HG03342 (cell line): Measurements from ENCODE around the gene ADH6.
A peak's percentile ranks its signal among the peaks of the same experiment; 100 is the strongest.
"Not testable (repeated sequence)": the region's sequence is repeated elsewhere in the genome, so short reads cannot be mapped to it uniquely, and the experiment has no call there.

Source experiments
- ATAC-seq: cut with Tn5 transposase; IDR thresholded peaks from one replicate; pipeline ENCODE4 v1.9.1; 2021; ENCODE audit warnings: mild to moderate bottlenecking, moderate library complexity; ENCODE audit not compliant: unreplicated experiment

The ADH6 gene

DNA sequence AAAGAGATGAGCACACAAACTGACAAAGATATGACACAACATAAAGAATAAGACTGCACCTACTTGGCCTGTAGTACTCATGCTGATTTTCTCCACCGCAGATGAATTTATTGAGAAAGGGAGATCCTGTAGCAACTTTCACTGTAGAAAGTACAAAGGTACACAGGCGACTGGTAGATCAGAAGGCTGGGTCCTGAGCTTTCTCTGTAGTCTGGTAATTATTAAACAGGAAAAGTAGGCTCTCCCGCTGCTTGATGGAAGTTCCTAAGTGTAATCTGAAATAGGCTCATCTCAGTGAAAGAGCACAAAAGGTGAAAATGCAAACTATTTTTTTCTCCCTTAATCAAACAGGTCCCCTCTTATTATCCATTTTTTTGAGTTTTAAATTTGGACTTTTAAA is at the start of gene ADH6:
ADH6 (minus strand) TSS at position 175 of the 400 bp plus-strand sequence; CDS start at position 81, 94 bp downstream.
- no peak for ATAC-seq

DNA sequence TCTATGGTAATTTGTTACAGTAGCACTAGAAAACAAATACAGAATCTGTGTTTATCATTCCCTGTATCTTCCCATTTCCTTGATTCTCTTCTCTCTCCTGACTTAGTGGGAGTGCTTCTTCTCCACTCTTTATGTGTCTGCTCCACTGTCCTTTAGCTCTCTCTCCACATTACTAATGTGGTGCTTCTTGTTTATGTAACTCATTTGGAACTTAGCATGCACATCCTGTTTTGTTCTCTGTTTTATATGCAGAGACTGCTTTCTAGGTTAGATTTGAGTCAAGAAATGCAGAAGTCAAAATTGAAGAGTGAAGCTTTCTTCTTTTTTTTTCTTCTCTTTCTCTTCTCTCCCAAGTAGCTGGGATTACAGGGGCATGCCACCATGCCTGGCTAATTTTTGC is 45.9 kb upstream of the ADH6 start:
- ATAC-seq: no peak

DNA sequence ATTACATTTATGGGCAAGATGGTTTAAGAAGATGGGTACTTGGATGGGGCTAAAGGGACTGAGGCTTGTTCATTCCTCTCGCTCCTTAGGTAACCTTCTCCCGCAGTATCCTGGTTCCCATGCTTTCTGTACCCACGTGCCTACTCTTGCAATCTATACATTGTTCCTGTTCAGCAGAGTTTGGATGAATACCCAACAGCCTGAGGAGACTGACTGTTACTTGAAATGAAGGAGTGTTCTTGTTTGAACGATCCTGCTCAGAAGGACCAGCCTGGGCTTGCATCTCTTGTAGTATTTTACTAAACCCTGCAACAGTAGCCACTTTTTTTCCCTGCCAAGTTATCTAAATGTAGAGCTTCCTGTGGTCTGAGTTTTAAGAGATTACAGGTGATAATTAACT is 33.7 kb upstream of the ADH6 start:
- ATAC-seq: no peak

DNA sequence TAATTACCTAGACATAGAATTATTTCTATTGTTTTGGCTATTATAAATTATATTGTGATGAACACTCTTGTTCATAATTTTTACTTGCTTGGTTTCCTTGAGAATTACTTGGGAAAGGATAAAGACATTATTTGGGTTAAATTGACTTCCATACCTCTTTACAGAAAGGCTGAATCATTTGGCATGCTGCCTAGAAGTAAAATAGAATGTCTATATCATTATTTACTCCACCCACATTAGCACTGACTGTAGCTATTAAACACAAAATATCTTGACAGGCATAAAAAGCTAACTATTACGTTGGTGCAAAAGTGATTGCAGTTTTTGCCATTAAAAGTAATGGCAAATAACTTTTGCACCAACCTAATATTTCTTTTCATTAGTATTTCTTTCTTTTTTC is 29.7 kb upstream of the ADH6 start:
- ATAC-seq: no peak

DNA sequence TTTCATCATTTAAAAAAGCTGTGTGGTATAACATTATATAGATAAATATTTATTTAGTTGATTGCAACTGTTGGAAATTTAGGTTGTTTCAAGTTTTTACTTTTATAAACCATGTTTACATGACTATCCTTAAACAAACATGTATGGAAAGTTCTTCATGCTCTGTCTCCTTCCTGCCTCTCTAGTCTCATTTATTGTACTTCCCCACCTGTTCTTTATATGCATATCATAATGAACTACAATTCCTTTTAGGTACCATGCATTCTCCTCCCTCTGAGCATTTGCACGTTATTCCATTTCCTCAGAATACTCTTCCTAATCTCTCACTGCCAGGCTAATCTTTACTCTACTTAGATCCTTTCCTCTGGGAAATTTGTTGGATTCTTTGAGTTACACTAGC is 16.9 kb upstream of the ADH6 start:
- no peak for ATAC-seq

DNA sequence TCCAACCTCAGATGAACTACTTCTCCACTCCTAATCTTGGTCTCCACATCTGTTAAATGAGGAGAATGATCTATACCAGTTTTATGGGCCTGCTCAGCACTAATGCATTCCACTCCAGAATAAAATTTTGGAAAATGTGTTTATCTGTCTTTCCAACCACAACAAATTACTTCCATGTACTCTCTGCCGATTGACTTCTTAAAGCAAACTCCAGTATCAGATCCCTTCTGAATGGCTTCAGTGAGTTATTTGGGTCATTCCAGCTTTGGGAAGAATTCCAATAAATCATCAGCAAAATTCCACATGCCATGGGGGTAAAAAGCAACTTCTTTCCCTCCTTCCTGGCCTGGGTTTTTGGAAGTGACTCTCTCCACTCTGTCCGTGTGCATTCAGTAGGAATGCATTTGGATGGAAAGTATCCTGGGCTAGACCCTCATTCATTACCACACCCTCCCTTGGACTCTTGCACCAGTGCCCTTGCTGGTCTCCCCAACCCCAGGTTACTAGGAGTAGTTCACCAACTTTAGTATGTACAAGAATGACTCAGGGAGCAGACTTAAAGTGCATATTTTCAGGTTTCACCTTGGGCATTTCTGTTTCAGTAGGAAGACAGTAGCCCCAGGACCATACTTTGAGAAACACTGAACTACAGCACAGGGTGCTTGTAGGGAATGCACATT is 15.4 kb upstream of the ADH6 start:
- ATAC-seq: no peak

DNA sequence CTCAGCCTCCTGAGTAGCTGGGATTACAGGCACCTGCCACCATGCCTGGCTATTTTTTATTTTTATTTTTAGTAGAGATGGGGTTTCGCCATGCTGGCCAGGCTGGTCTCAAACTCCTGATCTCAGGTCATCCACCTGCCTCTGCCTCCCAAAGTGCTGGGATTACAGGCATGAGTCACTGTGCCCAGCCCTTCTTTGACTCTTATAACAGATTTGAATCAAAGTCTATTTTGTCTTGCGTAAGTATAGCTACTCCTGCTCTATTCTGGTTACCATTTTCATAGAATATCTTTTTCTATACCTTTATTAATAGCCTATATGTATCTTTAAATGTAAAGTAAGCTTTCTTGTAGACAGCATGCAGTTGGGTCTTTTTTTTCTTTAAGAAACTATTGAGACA is 14.4 kb upstream of the ADH6 start:
- ATAC-seq: not testable (repeated sequence)

DNA sequence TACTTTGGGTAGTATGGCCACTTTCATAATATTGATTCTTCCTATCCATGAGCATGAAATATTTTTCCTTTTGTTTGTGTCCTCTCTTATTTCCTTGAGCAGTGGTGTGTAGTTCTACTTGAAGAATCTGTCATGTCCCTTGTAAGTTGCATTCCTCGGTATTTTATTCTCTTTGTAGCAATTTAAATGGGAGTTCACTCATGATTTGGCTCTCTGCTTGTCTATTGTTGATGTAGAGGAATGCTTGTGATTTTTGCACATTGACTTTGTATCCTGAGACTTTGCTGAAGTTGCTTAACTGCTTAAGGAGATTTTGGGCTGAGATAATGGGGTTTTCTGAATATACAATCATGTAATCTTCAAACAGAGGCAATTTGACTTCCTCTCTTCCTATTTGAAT is 9.7 kb upstream of the ADH6 start:
- ATAC-seq: not testable (repeated sequence)

DNA sequence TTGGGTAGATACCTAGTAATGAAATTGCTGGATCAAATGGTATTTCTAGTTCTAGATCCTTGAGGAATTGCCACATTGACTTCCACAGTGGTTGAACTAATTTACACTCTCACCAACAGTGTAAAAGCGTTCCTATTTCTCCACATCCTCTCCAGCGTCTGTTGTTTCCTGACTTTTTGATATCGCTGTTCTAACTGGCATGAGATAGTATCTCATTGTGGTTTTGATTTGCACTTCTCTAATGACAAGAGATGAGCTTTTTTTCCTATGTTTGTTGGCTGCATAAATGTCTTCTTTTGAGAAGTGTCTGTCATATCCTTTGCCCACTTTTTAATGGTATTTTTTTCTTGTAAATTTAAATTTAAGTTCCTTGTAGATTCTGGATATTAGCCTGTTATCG is 8.6 kb upstream of the ADH6 start:
- ATAC-seq: not testable (repeated sequence)

DNA sequence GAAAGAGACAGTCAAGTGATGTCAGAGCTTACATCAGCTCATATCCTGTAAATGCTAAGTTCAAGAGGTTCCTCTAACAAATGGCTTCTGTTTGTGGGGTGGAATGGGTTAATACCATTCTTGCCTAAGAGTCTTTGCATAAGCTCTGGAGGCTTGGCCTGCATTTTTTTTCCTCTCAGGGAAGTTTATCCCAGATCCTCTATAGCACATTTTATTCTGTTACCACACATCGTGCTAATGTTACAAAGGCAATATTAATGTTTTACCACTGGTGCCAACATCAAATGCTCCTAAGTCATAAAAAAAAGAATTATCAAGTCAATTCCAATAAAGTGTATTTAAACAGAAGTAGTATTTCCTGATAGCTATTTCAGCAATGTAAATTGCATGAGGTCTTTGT is 2.9 kb upstream of the ADH6 start:
- no peak for ATAC-seq

DNA sequence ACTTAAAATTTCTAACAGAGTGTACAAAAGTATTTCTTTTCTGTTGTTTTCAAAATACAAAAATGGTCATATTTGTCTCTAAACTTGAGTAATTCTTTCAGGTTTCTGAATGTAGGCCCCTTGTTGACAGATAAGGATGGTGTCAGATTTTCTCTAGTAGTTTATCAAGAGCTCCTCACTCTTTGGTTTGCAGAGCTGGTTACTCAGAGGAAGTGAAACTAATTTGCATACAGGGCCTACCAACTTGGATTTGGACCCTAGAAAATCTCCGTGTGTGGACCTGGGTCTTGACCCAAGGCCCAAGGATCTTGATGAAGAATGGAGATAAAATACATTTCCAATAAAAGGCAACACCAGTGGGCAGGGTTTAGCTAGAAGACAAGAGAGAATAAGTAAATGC is 433 bp upstream of the ADH6 start:
- peak; percentile 92 for ATAC-seq

DNA sequence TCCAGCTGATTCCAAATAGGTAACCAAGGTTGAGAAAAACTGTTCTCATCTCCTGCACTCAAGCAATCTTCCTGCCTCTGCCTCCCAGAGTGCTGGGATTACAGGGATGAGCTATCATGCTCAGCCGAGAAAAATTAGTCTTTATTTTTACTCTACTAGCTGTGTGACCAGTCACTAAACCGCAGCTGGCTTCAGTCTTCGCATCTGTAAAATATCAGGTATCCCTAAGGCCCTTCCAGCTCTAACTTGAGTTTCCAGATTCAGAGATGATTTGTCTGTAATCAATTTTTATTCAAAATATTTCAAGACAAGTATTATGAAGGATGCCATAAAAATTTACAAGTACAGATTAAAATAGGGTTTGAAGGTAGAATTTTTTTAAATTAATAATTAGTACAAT is 3.5 kb downstream of the ADH6 start:
- no peak for ATAC-seq

DNA sequence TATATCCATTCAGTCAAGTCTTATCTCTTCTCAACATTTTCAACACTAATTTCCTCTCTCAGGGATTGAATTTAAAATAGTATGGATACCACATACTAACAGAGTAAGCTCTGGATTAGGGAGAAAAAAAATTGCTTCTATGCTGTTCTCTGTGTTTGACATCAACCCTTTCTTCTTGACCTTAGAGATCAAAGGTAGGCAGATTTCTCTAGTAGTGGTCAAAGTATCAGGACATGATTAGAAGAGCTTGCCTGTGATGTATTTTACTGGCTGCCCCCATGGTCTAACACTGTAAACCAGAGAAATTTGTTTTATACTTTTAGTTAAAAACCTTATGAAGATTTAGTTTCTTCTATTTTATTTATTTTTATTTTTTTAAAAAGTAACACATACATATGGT is 8.3 kb downstream of the ADH6 start:
- no peak for ATAC-seq

DNA sequence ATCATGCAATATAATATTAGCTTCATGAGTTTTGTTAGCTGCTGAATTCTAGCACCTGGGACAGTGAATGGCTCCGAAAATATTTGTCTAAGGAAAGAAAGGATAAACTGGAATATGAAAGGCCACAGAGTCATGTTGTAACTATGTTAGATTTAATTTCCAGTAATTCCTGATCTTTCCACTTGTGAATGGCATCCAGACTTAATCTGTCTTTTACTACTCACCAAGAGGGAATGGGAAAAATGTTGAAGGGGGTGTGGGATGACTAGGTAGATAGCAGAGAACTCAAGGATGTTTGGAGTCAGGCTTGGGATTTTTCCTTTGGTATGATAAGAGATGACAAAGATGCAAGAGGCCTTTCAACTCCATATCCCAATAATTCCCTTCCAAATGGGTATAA is 9.4 kb downstream of the ADH6 start:
- ATAC-seq: no peak

DNA sequence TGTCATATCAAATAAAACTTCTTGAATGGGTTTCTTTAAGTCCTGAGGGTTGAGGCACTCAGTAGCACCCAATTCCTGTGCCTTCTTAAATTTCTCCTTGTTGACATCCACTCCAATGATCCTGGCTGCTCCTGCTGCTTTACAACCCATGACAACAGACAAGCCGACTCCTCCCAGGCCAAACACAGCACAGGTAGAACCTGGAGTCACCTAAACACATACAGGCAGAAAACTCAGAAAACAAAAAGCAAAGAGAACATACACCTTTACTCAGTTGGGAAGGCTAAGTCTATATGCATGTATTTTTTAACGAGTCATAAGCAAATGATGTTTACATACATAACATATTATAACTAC is 10.3 kb downstream of the ADH6 start:
- no peak for ATAC-seq

DNA sequence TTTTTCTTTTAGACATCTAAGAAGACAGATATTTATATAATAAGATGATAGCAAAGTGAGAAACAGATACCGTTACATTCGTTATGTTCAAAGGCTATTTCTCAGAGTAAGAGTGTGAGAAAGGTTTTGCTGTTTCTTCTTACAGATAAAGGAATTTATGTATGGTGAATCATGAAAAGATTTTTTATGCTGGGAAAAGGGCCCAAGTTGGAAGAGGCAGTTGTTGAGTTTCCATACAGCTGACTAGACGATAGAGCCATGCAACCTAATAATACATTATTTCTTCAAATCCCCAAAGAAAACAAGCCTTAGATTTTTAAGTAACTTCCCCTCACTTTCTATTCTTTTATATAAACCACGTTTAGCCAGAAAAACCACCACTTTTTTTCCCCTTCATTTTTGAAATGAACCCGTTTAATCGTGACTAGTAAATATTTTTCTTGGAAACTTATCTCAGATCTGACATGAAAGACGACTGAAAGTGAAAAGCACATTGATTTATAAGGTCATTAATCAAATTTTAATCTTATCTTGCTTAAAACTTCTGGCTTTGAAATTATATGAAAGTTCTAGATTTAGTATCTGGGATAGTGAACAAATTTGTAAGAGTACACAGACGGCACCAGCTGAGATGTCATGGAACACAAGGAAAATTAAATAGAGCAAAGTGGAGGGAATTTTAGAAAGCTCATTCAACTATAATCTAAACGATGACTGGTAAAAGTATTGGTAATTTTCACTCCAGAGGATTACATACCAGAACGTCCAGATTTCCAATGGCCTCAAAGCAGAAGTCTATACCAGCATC is 10.9 kb downstream of the ADH6 start:
- ATAC-seq: no peak

DNA sequence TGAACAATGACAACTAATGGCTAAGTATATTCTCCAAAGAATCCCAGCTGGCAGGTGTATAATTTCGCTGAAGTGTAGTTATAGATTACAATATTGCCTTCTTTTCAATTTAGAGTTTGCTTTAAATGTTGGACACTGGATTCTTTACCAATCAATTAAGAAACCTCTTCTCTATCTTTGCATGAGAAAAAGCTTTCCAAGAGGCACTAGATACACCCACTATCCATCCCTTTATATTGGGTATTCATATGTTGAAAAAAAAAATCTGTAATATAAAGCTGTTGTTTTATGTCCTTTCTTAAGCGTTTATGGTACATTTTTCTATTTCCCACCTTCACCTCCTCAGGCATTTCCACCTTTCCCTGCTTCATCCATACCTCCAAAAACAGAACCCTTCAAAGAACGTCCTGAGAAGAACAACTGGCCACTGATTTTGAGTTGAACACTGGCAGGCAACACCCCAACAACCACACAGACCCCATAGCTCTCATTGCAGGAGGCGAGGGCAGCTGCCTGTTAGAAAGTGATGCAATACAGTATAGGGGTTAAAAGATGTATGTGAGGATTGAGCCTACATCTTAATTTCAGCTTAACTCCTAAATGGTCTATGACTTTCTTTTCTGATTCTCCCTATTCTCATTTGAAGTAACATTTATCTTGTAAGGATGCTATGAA is 11.8 kb downstream of the ADH6 start:
- no peak for ATAC-seq

DNA sequence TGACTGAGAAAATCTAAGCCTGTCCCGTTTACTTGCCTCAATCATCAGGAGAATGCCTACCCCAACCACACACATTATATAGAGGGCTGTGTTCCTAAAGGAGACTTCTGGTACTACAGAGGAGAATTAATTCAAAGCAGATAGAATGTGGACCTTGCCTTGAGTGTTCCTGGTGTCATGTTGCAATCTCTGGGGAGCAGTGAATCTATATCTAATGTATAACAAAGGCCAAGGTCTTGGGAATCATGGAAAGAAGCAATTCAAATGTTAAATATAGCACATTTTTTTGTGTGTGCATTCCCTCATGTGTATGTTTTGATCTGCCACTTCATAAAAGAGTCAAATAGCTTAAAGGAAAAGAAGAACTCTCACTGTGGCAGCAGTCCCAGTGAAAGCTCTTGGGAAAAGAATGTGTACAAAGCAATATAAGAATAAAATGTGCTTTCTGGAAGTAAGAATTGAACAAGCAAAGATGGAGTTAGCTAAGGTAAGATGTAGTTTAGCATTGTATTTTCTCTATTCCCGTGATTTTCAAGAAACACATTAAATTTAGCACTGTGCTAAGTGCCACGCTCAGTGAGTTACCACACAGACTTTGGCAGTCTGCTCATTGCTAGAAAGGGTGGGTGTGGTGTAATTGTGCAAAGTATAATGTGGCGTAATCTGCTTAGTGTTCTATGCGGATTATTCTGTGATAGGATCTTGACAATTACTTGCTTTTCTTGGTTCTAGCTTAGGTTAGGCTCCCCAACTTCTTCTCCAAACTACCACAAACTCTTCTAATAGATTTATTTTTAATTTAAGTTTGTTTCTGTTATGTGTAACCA is 13.7 kb downstream of the ADH6 start:
- no peak for ATAC-seq

DNA sequence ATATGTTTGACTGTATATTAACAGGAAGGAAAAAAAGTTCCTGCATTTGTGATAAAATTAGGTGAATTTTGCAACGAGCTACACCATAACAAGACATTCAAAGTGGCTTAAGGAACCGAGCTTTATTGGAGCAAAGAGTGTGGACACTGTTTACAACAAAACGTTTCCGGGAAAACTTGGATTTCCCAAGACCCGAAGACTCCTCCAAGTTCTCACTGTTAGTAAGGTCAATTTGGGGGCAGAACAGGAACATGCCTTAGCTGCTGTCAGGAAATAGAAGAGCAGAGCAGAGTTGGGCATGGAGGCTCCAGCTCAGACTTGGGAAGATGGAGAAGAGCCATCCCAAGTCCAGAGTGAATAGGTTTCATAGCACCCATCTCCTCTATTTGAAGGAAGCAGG is 16.5 kb downstream of the ADH6 start:
- no peak for ATAC-seq

DNA sequence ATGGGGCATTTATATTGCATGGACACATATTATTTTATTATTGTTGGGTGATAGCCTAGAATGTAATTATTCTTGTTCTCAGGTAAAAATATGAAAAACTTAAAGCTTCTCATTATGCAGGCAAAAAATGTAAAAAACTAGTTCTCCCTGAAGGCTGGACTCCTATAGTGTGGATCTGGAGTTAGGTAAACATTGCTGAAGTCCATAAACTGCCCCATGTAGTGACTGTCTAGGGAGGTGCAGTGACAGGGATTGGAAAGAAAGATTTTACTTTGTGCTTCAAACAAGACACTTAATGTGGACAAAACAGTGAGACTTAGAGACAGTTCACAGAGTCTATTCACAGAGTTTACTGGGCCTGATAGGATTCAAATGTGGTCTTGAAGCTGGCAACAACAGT is 17.0 kb downstream of the ADH6 start:
- no peak for ATAC-seq

DNA sequence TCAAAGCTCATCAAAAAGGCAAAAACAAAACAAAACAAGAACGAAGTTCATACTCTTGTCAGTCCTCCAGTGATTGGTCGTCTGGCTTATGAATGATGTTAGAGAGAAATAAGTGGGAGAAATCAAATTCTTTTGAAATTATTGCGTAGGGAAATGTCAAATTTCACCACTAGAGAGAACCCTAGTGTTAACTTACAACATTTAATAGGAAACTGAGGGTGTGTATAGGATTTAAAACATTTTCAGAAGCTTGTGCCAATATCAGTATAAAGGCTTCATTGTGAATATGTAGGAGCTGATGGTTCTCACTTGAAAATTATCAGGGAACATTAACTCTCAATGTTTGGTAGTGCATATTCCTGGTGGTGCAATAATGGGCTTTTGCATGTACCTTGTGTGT is 17.4 kb downstream of the ADH6 start:
- no peak for ATAC-seq
